CD14-positive monocyte (primary cell): ENCODE results near the gene TMEM147. TPM values are rescaled to one million over a fixed set of nuclear protein-coding genes. Genes with fewer than 3 reads are reported as not detected.
A peak's percentile ranks its signal among the peaks of the same experiment; 100 is the strongest.

Source experiments
- DNase-seq, 3 donors: peaks; one replicate each; pipeline ENCODE4 v3.0.0-alpha.2; 2011 to 2022
- H2AFZ ChIP-seq: 2 replicates; pipeline ENCODE4 v1.6.0; 2012; ENCODE audit warnings: mild to moderate bottlenecking, low read depth, low read length, inconsistent platforms; ENCODE audit not compliant: insufficient read depth, poor library complexity, severe bottlenecking
- H3K27ac ChIP-seq, 2 donors: 1 replicate in 1 of 2; 2 replicates in 1 of 2; pipeline ENCODE4 v1.5.1; 2012 to 2013; ENCODE audit warnings: low read length in 2 of 2, control low read depth in 1 of 2, inconsistent platforms in 1 of 2, low read depth in 1 of 2, mild to moderate bottlenecking in 1 of 2
- H3K27me3 ChIP-seq, 2 donors: one replicate each; pipeline versions ENCODE4 v1.6.0 to v1.6.1; 2011 to 2013; ENCODE audit warnings: low read length in 2 of 2; ENCODE audit not compliant: control insufficient read depth in 2 of 2, insufficient read depth in 2 of 2
- H3K36me3 ChIP-seq, 2 donors: replicated peaks in 1 of 2; 1 replicate in 1 of 2; 2 replicates in 1 of 2; pipeline versions ENCODE4 v1.5.1 to v1.6.1; 2012 to 2013; ENCODE audit warnings: low read length in 2 of 2, control low read depth in 1 of 2, inconsistent platforms in 1 of 2, mild to moderate bottlenecking in 1 of 2; ENCODE audit not compliant: insufficient read depth in 2 of 2, control insufficient read depth in 1 of 2
- H3K4me1 ChIP-seq, 2 donors: 1 replicate in 1 of 2; 2 replicates in 1 of 2; pipeline versions ENCODE4 v1.5.1 to v1.6.1; 2012 to 2013; ENCODE audit warnings: low read length in 2 of 2, control low read depth in 1 of 2, inconsistent platforms in 1 of 2, mild to moderate bottlenecking in 1 of 2, moderate library complexity in 1 of 2; ENCODE audit not compliant: insufficient read depth in 2 of 2, control insufficient read depth in 1 of 2
- H3K4me2 ChIP-seq: replicated peaks from 2 replicates; pipeline ENCODE3; 2012; ENCODE audit warnings: low read length, moderate library complexity, mild to moderate bottlenecking; ENCODE audit not compliant: poor library complexity, severe bottlenecking; ENCODE audit errors: extremely low read depth
- H3K4me3 ChIP-seq, 3 experiments: fragments of 200-600 bp in 1 of 3; sonication (generic) in 1 of 3; replicated peaks in 1 of 3; 1 replicate in 2 of 3; 2 replicates in 1 of 3; pipeline ENCODE4 v1.5.1; 2011 to 2013; ENCODE audit warnings: low read length in 3 of 3, mild to moderate bottlenecking in 3 of 3, control low read depth in 2 of 3, low read depth in 2 of 3, inconsistent platforms in 1 of 3, moderate library complexity in 1 of 3
- H3K79me2 ChIP-seq: 2 replicates; pipeline ENCODE4 v1.6.0; 2012; ENCODE audit warnings: mild to moderate bottlenecking, control low read depth, inconsistent platforms, low read length, moderate library complexity; ENCODE audit not compliant: insufficient read depth
- H3K9ac ChIP-seq: 2 replicates; pipeline ENCODE4 v1.6.0; 2017; ENCODE audit warnings: low read length, mild to moderate bottlenecking; ENCODE audit not compliant: insufficient read depth, poor library complexity, severe bottlenecking
- H3K9me3 ChIP-seq, 2 donors: replicated peaks in 1 of 2; 1 replicate in 1 of 2; 2 replicates in 1 of 2; pipeline versions ENCODE4 v1.5.1 to v1.6.1; 2012 to 2013; ENCODE audit warnings: low read length in 2 of 2, control low read depth in 1 of 2; ENCODE audit not compliant: control insufficient read depth in 1 of 2, insufficient read depth in 1 of 2
- H4K20me1 ChIP-seq: 2 replicates; pipeline ENCODE4 v1.6.0; 2012; ENCODE audit warnings: mild to moderate bottlenecking, low read length, control low read depth, moderate library complexity; ENCODE audit not compliant: insufficient read depth
- H3K27ac Mint-ChIP-seq, 7 donors: one replicate each; pipeline ENCODE4 v1.8.0; 2020; ENCODE audit warnings: mild to moderate bottlenecking in 7 of 7, mixed read lengths in 7 of 7, moderate library complexity in 6 of 7, inconsistent platforms in 2 of 7
- H3K27me3 Mint-ChIP-seq, 3 donors: one replicate each; pipeline ENCODE4 v1.8.0; 2021 to 2022; ENCODE audit warnings: low read depth in 3 of 3, mild to moderate bottlenecking in 3 of 3, mixed read lengths in 3 of 3, moderate library complexity in 3 of 3, inconsistent platforms in 1 of 3
- H3K36me3 Mint-ChIP-seq, 2 donors: one replicate each; pipeline ENCODE4 v1.8.0; 2020; ENCODE audit warnings: mixed read lengths in 2 of 2, inconsistent platforms in 1 of 2, mild to moderate bottlenecking in 1 of 2
- H3K4me1 Mint-ChIP-seq: one replicate; pipeline ENCODE4 v1.8.0; 2020; ENCODE audit warnings: mild to moderate bottlenecking, mixed read lengths
- H3K4me3 Mint-ChIP-seq, 2 donors: one replicate each; pipeline ENCODE4 v1.8.0; 2020; ENCODE audit warnings: mild to moderate bottlenecking in 2 of 2, mixed read lengths in 2 of 2, moderate library complexity in 1 of 2
- H3K9me3 Mint-ChIP-seq, 7 donors: one replicate each; pipeline ENCODE4 v1.8.0; 2020 to 2022; ENCODE audit warnings: mixed read lengths in 7 of 7, mild to moderate bottlenecking in 6 of 7, moderate library complexity in 6 of 7, inconsistent platforms in 2 of 7
- CTCF ChIP-seq: fragments of 200-600 bp; IDR thresholded peaks from one replicate; pipeline ENCODE4 v1.8.0; 2022; ENCODE audit warnings: antibody characterized with exemption, mild to moderate bottlenecking
- WGBS: methylation state at CpG from one replicate; pipeline ENCODE4 v1.1.5; 2013; ENCODE audit warnings: missing lambda C conversion rate; ENCODE audit not compliant: insufficient coverage; 5-methylcytosine and 5-hydroxymethylcytosine counted together
- intact Hi-C, 2 donors: fragments of 100-400 bp; cut with micrococcal nuclease; formaldehyde crosslinking; loops; one replicate each; pipeline versions ENCODE4 v1.15.0 to v1.15.1; 2023
- polyA plus RNA-seq, 3 donors: library from polyadenylated mRNA; depleted of rRNA in 1 of 3; unstranded in 2 of 3; stranded (reverse) in 1 of 3; fragments of 300-500 nt in 2 of 3; fragments of >200 nt in 1 of 3; fragmentation: Illumina TruSeq in 2 of 3; gene quantifications; 1 replicate in 2 of 3; 2 replicates in 1 of 3; pipeline ENCODE4 v1.2.3, GENCODE V29; 2012 to 2021

TMEM147 gene
- polyA plus RNA-seq, 3 donors: 75.5 to 165 (median 165) TPM

- no peaks in the 10 kb centered on the region for H3K36me3 Mint-ChIP-seq
- H3K27ac Mint-ChIP-seq: no peak overlapping the region
- peak overlapping the region in 1 of 2 donors; percentile 31 for H3K4me3 Mint-ChIP-seq
- no peaks in the 10 kb centered on the region for H3K36me3 ChIP-seq
- H3K79me2 ChIP-seq: no peaks in the 10 kb centered on the region
- no peaks in the 10 kb centered on the region for H3K4me1 Mint-ChIP-seq
- peaks cover 2 to 16% (median 12%) of the 10 kb centered on the region in 3 donors for H3K27me3 Mint-ChIP-seq
- H3K27ac ChIP-seq: no peak overlapping the region
- H3K9me3 Mint-ChIP-seq: peaks cover 8 to 24% (median 21%) of the 10 kb centered on the region in 7 donors
- no peaks in the 10 kb centered on the region for H4K20me1 ChIP-seq
- H3K4me2 ChIP-seq: no peak overlapping the region
- no peaks in the 10 kb centered on the region for H3K4me1 ChIP-seq
- H3K9ac ChIP-seq: no peak overlapping the region
- DNase-seq: no peak
- intact Hi-C loops: no loop called here
- no peak for TF ChIP-seq CTCF
- peaks cover 11 to 16% of the 10 kb centered on the region in 2 donors for H3K9me3 ChIP-seq
- no peak overlapping the region for H3K4me3 ChIP-seq
- no peaks in the 10 kb centered on the region for H3K27me3 ChIP-seq
- WGBS: 86% methylated on average over 1 of the region's 1 CpG
- H2AFZ ChIP-seq: no peak overlapping the region
Observed at GRCh38 chr19:35571406-35571965, 26.1 kb downstream of the TMEM147 start.

- H3K36me3 ChIP-seq: no peaks in the 10 kb centered on the region
- H4K20me1 ChIP-seq: no peaks in the 10 kb centered on the region
- no peak overlapping the region for H2AFZ ChIP-seq
- H3K9me3 ChIP-seq: peaks cover 26 to 27% of the 10 kb centered on the region in 2 donors
- no peaks in the 10 kb centered on the region for H3K27me3 ChIP-seq
- H3K27ac Mint-ChIP-seq: no peak overlapping the region
- no peaks in the 10 kb centered on the region for H3K79me2 ChIP-seq
- H3K4me1 ChIP-seq: no peaks in the 10 kb centered on the region
- H3K4me1 Mint-ChIP-seq: no peaks in the 10 kb centered on the region
- no peak overlapping the region for H3K4me3 Mint-ChIP-seq
- H3K27ac ChIP-seq: no peak overlapping the region
- DNase-seq: no peak
- H3K36me3 Mint-ChIP-seq: no peaks in the 10 kb centered on the region
- peaks cover 20 to 40% (median 37%) of the 10 kb centered on the region in 7 donors for H3K9me3 Mint-ChIP-seq
- H3K4me3 ChIP-seq: no peak overlapping the region
- peaks cover 4 to 13% (median 6%) of the 10 kb centered on the region in 3 donors for H3K27me3 Mint-ChIP-seq
- no CpG with 5 or more reads among the region's 1 CpG for WGBS
- H3K9ac ChIP-seq: no peak overlapping the region
- no peak overlapping the region for H3K4me2 ChIP-seq
- no peak for TF ChIP-seq CTCF
- intact Hi-C loops: no loop called here
Observed at GRCh38 chr19:35577918-35578317, 32.5 kb downstream of the TMEM147 start.
